HG03439 (cell line): ENCODE data around the gene NDUFB10.
"Not testable (repeated sequence)": the region's sequence is repeated elsewhere in the genome, so short reads cannot be mapped to it uniquely, and the experiment has no call there.

Experiments used
- ATAC-seq: cut with Tn5 transposase; IDR thresholded peaks from one replicate; pipeline ENCODE4 v1.9.1; 2021; ENCODE audit warnings: mild to moderate bottlenecking, moderate library complexity; ENCODE audit not compliant: unreplicated experiment

NDUFB10 gene

GRCh38 chr16:1959269-1960039 is at the start of gene NDUFB10:
Gene NDUFB10, plus strand, starts transcription at chr16:1959538. Its CDS starts 87 bp downstream, at chr16:1959625.
- ATAC-seq: peak; percentile 54

GRCh38 chr16:1909561-1910231 is 49.6 kb upstream of the NDUFB10 start:
- ATAC-seq: no peak

GRCh38 chr16:1911467-1912214 is 47.7 kb upstream of the NDUFB10 start:
- ATAC-seq: no peak

- ATAC-seq: no peak
Measured at GRCh38 chr16:1912215-1912543, 47.2 kb upstream of the NDUFB10 start.

- no peak for ATAC-seq
Measured at GRCh38 chr16:1913327-1914083, 45.8 kb upstream of the NDUFB10 start.

GRCh38 chr16:1914084-1914608 is 45.2 kb upstream of the NDUFB10 start:
- no peak for ATAC-seq

GRCh38 chr16:1914988-1915387 is 44.4 kb upstream of the NDUFB10 start:
- ATAC-seq: no peak

- no peak for ATAC-seq
Measured at GRCh38 chr16:1915732-1916639, 43.4 kb upstream of the NDUFB10 start.

GRCh38 chr16:1916640-1916990 is 42.7 kb upstream of the NDUFB10 start:
- no peak for ATAC-seq

- ATAC-seq: no peak
Measured at GRCh38 chr16:1917056-1917664, 42.2 kb upstream of the NDUFB10 start.

- no peak for ATAC-seq
Measured at GRCh38 chr16:1917665-1918350, 41.5 kb upstream of the NDUFB10 start.

GRCh38 chr16:1918351-1919326 is 40.7 kb upstream of the NDUFB10 start, which contains the start of gene HS3ST6:
Gene HS3ST6, minus strand, starts transcription at chr16:1918415. Its CDS starts 92 bp downstream, at chr16:1918323.
- ATAC-seq: no peak

GRCh38 chr16:1919327-1919998 is 39.9 kb upstream of the NDUFB10 start:
- no peak for ATAC-seq

- not testable (repeated sequence) for ATAC-seq
Measured at GRCh38 chr16:1920122-1920521, 39.2 kb upstream of the NDUFB10 start.

- ATAC-seq: no peak
Measured at GRCh38 chr16:1920727-1921171, 38.6 kb upstream of the NDUFB10 start.

- ATAC-seq: no peak
Measured at GRCh38 chr16:1922357-1922756, 37.0 kb upstream of the NDUFB10 start.
